GM18526 (cell line): Measurements from ENCODE around the gene BRD1.

Experiments used
- POLR2A ChIP-seq: IDR thresholded peaks from 3 replicates; pipeline ENCODE4 v1.6.1; 2011; ENCODE audit not compliant: insufficient read length; ENCODE audit errors: extremely low read depth

The BRD1 gene

GRCh38 chr22:49788504-49788903, 39.2 kb downstream of the BRD1 start:
- no peak for TF ChIP-seq POLR2A

DNA sequence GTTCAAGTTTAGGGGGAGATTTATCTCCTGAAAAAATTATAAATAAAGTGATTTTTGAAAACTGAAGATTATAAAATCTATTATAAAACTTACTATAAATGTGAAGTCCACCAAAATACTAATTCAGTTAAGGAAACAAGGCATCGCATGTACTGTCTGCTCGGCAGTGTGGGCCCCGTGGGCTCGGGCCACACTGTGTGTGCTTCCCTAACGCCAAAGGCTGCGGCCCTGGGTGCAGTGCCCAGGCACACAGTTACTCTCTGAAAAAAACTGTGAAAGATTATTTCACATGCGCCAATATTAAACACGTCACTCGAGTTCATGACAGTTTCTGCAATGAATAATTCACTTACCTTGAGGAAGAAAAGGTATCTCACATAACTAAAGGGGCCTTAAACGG, 39.8 kb downstream of the BRD1 start:
- no peak for TF ChIP-seq POLR2A

GRCh38 chr22:49786976-49787706, 40.5 kb downstream of the BRD1 start:
- TF ChIP-seq POLR2A: no peak

DNA sequence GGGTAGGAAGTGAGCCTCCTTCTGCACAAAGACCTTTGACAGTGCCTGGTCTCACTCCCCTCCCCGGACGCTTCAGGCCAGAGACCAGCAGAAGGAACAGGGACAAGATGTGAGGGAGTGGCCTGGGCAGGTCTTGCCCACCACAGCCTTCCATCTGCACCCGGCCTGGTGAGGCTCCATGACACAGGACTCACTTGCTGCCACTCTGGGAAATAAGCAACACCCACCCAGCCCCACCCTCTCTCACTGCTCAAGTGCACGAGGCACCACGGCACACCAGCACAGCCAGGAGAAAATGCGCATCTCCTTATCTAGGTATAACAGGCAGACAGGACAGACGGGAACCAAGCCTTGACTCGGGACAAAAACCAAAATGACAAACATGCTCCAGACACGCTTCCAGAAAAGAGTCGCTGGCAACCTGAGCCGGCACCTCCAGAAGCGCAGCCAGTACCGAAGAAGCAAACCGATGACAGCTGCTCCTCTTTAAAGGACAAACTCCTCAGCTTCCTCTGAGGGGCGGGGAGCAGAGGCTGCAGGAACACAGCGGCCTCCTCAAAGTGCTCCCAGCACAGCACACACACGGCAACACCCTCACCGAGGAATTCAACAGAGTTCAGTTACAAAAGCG, 41.7 kb downstream of the BRD1 start:
- no peak for TF ChIP-seq POLR2A

DNA sequence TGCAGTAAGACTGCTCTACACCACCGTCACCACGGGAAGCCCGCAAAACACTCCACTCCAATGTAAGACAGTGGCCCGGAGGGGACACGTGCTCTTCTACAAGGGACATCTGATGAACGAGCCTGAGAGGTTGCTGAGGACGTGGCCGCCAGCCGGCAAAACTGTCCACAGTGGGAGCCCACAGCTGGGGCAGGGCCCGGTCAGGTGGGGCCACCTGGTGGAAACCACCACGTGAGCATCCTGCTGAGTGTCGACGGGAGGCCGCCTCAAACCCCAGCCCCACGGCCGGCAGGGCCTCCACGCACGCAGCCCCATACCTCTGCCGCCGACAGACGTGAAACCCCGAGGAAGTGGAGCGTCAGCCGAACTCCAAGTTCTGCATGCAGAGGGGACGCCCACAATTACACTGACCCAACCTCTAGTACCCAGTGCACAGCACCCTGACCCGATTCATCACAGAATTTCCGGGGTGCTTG, 42.6 kb downstream of the BRD1 start:
- no peak for TF ChIP-seq POLR2A

- TF ChIP-seq POLR2A: no peak
Measured at GRCh38 chr22:49784630-49784971, 43.1 kb downstream of the BRD1 start.

GRCh38 chr22:49783926-49784629, 43.6 kb downstream of the BRD1 start:
- TF ChIP-seq POLR2A: no peak

GRCh38 chr22:49783036-49783746, 44.5 kb downstream of the BRD1 start:
- no peak for TF ChIP-seq POLR2A

GRCh38 chr22:49781289-49781782, 46.3 kb downstream of the BRD1 start:
- no peak for TF ChIP-seq POLR2A

- TF ChIP-seq POLR2A: no peak
Measured at GRCh38 chr22:49780698-49781288, 46.9 kb downstream of the BRD1 start.

DNA sequence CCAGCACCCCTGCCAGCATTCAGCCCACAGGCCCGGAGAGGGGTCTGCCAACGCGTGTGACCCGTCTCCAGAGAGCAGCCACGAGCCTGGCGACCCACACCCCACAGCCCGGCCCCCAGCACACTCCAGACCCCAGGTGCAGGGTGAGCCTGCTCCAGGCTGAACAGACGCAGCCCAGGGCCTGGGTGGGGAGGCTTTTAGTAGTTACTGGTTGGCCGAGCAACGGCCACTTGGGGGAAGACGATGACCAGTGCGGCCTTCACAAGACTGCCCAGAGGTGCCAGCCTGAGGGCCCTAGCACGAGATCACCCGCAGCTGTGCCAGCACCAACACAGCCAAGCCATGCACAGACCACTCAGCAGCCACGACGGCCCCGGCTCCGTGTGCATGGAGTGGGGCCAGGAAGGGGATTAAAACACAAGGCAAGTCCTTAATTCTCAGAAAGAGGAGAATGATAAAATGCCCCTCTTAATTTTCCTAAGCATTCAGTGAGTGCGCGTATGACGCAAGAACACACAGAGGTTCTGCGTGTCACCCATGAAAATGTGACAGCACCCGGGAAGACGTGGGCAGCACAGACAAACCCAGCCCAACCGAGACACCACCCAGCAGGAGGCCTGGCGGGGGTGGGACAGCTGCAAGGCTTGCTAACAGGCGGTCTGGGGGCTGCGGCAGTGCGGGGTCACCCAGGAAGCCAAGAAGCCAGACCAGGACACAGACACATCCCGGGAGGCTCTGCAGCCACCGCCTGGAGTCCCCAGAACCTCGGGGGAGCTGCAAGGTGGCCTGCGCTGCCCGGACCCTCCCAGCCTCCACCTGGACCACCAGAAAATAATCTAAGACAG, 47.6 kb downstream of the BRD1 start:
- no peak for TF ChIP-seq POLR2A

DNA sequence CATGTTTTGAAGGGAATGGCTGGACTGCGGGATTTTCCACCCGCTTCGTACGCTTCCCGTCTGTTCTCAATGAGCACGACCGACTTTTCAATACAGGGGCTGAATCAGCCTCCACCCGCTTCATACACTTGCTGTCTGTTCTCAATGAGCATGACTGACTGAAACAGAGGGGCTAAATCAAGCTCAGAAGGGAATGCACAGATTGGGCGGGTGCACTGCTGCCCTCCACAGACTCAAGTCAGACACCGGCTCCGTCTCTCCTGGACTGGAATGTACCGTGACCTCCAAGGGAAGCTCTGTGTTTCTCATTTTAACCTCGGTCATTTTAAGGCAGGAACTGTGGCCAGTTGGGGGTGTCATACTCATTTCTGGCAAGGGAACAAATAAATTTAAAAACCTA, 48.5 kb downstream of the BRD1 start:
- no peak for TF ChIP-seq POLR2A

DNA sequence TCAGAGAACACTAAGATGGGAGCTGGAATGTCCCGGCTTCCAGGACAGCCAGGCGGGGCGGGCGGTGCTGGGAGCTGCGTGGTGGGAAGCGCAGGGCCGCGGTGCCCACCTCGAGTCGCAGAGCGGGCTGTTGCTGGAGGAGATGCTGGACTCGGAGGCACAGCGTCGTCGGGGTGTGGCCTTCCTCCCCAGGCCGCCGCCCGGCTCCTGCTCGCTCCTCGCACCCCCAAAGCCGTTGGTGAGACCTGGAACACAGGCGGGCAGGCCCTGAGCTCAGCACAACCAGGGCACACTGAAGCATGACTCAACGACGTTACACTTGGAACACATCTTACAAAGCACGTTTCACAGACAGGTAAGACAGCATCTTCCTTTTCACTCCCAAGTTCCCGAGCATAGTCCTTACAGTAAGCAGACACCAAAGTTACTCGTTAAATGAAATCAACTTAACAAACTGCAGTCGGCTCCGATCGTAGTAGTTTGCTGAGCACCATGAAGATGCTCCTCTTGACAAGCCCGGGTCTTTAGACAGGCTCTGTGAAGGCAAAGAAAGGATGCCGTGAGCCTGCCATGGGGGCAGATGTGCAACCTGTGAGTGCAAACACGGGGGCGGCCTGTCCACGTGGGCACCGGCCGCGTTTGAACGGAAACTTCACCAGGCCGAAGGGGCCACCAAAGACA, 50.0 kb downstream of the BRD1 start:
- no peak for TF ChIP-seq POLR2A

- TF ChIP-seq POLR2A: no peak
Measured at GRCh38 chr22:49776891-49777290, 50.8 kb downstream of the BRD1 start.

- TF ChIP-seq POLR2A: no peak
Measured at GRCh38 chr22:49775867-49776511, 51.7 kb downstream of the BRD1 start.
